Measurements from ENCODE around the gene SHB.

The SHB gene

GRCh38 chr9:37923118-37923795 lies 145.8 kb downstream of the SHB start:
- H3K4me3 ChIP-seq (ENCODE audit: low read depth, low read length) = no peak overlapping the region

DNA sequence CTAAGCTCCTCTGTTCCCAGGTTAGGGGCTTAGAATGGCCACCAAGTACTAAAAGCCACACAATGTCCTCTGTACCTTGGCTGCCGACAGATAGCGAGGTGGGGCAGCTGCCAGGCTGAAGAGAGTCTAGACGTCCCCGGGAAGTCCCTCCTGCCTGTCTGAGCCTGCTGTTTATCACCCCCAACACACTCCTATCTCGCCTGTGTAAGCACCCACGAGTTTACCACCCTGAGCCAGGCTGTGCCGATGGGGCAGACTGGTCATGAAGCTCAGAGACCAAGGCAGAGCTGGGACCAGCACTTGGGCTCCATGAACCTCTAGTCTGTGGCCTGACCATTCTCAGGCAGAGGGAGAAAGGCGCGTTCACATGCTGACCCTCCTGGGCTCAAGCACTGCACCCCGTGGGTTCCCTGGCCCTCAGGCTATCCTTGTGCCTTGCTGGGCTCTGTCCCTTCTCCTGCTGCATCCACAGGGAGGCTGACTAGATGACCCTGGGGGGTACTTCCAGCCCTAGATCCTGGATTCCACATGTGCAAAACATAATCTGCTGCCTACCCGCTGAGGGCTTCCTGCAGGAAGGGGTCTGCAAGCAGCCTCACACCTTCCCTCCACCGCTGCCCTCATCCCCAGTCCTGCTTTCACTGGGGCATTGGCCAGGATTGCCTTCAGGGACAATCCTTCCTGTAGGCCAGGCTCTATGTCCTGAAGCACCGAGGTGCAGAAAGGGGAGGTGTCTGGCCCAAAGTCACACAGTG lies 146.5 kb downstream of the SHB start:
- H3K4me3 ChIP-seq (ENCODE audit: low read depth, low read length) = no peak overlapping the region

DNA sequence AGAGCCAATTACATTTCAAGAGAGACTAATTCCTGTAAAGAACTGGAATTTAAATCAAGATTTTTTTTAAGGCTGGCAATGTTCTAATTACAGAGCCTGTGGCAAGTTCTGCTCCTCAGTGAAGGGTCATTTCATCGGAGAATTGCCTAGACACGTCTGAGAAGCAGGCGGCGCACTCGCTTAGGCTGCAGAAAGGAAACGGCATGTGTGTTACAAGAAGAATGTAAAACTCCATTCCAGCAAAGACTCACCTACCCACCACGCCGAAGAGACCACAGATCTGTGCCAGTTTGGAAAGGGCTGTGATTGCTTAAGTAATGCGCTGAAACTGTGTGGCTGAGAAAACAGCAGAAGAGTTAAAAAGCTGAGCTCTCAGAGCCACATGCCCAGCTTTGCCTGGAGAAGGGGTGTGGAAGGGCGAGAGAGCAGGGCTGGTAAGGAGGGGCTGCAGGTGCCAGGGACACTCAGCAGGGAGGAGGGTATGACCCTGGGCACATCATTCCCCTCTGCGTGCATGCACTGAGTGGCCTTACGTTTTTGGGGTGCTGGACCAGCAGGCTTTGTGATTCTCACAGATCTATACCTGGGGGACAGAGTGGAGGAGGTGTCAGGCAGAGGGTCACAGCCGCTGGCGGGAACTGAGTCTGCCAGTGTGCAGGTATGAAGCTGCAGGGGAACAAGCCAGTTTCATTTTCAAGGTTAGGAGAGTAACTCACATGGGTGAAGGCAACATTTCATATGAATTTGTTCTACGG lies 147.3 kb downstream of the SHB start:
- no peak overlapping the region for H3K4me3 ChIP-seq (ENCODE audit: low read depth, low read length)

GRCh38 chr9:37921168-37921510 lies 147.9 kb downstream of the SHB start:
- H3K4me3 ChIP-seq (ENCODE audit: low read depth, low read length) = no peak overlapping the region

GRCh38 chr9:37920471-37921167 lies 148.4 kb downstream of the SHB start:
- no peak overlapping the region for H3K4me3 ChIP-seq (ENCODE audit: low read depth, low read length)

DNA sequence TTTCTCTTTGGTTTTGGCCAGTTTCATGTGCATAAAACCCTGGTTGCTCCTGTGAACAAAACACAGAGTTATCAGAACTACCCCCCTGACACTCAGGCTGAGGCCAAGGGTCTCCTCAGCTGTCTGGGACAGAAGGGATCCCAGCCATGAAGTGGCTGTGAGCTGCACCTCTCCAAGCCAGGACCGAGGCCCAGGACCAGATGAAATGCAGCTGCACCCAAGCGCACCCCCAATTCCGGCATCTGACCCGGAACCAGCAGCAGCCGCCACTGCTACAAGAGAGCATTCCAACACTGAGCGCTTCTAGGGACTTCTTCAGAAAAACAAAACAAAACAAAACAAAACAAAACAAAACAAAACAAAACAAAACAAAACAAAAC lies 149.1 kb downstream of the SHB start:
- no peak overlapping the region for H3K4me3 ChIP-seq (ENCODE audit: low read depth, low read length)

DNA sequence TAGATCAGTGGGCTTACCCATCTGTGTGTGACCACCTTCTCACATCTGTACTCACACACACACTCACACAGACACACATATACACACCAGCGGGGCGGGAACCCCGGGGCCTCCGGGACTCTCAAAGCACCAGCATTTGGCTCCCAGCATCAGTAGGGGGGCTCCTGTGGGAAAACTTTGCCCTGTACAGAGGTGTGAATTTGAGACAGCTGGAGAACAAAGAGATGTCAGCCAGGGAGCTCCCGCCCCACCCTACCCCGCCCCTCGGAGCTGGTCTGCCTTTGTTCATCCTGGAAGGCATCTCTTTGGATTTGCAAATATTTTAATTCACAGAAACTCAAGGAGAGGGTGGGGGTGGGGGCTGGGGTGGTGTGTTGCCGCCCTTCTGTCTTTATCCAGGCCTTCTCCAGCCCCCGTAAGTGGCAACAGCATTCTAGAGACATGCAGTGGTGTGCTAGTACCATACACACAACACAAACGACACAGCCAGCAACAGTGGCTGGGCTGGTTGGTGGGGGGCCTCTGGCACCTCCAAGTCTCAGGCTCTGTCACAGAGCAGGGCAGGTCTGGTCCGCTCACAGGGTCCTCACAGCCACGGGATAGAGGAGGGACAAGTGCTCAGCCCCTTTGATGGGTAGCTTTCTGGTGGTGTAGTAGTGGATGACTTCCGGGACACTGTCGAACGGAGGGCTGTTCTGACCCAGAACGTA lies 149.6 kb downstream of the SHB start:
- H3K4me3 ChIP-seq (ENCODE audit: low read depth, low read length) = no peak overlapping the region

GRCh38 chr9:37918665-37919170 lies 150.3 kb downstream of the SHB start:
- H3K4me3 ChIP-seq (ENCODE audit: low read depth, low read length) = no peak overlapping the region

- H3K4me3 ChIP-seq (ENCODE audit: low read depth, low read length) = no peak overlapping the region
These were observed 151.0 kb downstream of the SHB start for GRCh38 chr9:37917801-37918664.

DNA sequence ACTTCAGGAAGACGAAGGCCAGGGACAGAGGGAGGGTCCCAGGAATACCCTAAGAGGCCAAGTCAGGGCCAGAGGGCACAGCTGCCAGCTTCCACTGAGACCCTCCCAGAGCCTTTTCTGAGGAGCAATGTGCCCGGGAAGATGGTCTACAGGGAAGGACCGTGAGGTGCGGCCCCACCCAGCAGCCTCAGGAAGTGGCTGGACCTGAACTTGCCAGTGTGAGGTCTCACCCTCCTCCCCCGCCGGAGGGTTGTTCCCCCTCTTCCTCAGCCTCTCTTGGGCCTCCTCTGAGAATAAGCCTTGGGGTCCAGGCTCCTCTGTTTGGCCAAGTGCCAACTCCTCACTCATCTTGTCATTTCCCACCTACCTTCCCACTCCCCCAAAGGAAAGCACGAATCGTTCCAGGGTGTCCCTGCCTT lies 151.7 kb downstream of the SHB start:
- H3K4me3 ChIP-seq (ENCODE audit: low read depth, low read length) = no peak overlapping the region

- no peak overlapping the region for H3K4me3 ChIP-seq (ENCODE audit: low read depth, low read length)
These were observed 152.3 kb downstream of the SHB start for GRCh38 chr9:37916471-37917312.

GRCh38 chr9:37915911-37916470 lies 153.0 kb downstream of the SHB start:
- no peak overlapping the region for H3K4me3 ChIP-seq (ENCODE audit: low read depth, low read length)

GRCh38 chr9:37914701-37915358 lies 154.2 kb downstream of the SHB start:
- no peak overlapping the region for H3K4me3 ChIP-seq (ENCODE audit: low read depth, low read length)

- no peak overlapping the region for H3K4me3 ChIP-seq (ENCODE audit: low read depth, low read length)
These were observed 154.9 kb downstream of the SHB start for GRCh38 chr9:37914154-37914551.

- no peak overlapping the region for H3K4me3 ChIP-seq (ENCODE audit: low read depth, low read length)
These were observed 155.4 kb downstream of the SHB start for GRCh38 chr9:37913480-37914153.

- no peak overlapping the region for H3K4me3 ChIP-seq (ENCODE audit: low read depth, low read length)
These were observed 157.8 kb downstream of the SHB start for GRCh38 chr9:37911271-37911681.

DNA sequence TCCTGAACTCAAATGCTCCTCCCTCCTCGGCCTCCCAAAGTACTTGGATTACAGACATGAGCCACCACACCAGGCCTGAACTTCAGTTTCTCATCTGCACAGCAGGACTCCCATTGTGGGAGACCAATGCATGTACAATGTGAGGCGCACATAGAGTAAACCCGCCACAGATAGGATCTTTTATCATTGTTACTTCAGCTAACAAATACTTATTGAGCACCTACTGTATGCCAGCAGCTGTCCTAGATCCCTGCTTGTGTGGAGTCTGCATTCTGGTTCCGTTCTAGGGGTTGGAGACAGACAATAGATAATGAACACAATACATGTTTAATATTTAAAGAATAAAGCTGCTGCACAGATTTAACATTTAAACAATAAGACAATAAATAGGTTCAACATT lies 158.8 kb downstream of the SHB start:
- no peak overlapping the region for H3K4me3 ChIP-seq (ENCODE audit: low read depth, low read length)

Measured in iPS-11a (cell line).